GM19328 (cell line): ENCODE results near the gene XPNPEP3.
A peak's percentile ranks its signal among the peaks of the same experiment; 100 is the strongest.

Experiments used
- ATAC-seq: cut with Tn5 transposase; IDR thresholded peaks from one replicate; pipeline ENCODE4 v1.9.1; 2021; ENCODE audit warnings: mild to moderate bottlenecking, moderate library complexity; ENCODE audit not compliant: unreplicated experiment

The XPNPEP3 gene

GRCh38 chr22:40928657-40929056 is 71.7 kb downstream of the XPNPEP3 start:
- ATAC-seq = no peak

GRCh38 chr22:40932396-40932795 is 75.4 kb downstream of the XPNPEP3 start:
- ATAC-seq = no peak

GRCh38 chr22:40939202-40939601 is 82.3 kb downstream of the XPNPEP3 start:
- ATAC-seq = no peak

- peak; percentile 73 for ATAC-seq
Measured at GRCh38 chr22:40950962-40951794, 94.2 kb downstream of the XPNPEP3 start, which contains the start of gene RBX1. Gene RBX1, plus strand, starts transcription at chr22:40951378. Its CDS starts 21 bp downstream, at chr22:40951399.

GRCh38 chr22:40951795-40952605 is 95.1 kb downstream of the XPNPEP3 start:
- no peak for ATAC-seq

- ATAC-seq = no peak
Measured at GRCh38 chr22:40953471-40953870, 96.5 kb downstream of the XPNPEP3 start.

GRCh38 chr22:40954113-40954512 is 97.2 kb downstream of the XPNPEP3 start:
- no peak for ATAC-seq

GRCh38 chr22:40955571-40955970 is 98.6 kb downstream of the XPNPEP3 start:
- ATAC-seq = no peak

GRCh38 chr22:40957601-40958000 is 100.7 kb downstream of the XPNPEP3 start:
- ATAC-seq = no peak

- ATAC-seq = no peak
Measured at GRCh38 chr22:40958299-40958698, 101.4 kb downstream of the XPNPEP3 start.

GRCh38 chr22:40960145-40960544 is 103.2 kb downstream of the XPNPEP3 start:
- no peak for ATAC-seq

GRCh38 chr22:40965936-40966725 is 109.2 kb downstream of the XPNPEP3 start:
- no peak for ATAC-seq

GRCh38 chr22:40966726-40967085 is 109.8 kb downstream of the XPNPEP3 start:
- ATAC-seq = no peak

- ATAC-seq = no peak
Measured at GRCh38 chr22:40967111-40967760, 110.3 kb downstream of the XPNPEP3 start.

- no peak for ATAC-seq
Measured at GRCh38 chr22:40972587-40972986, 115.6 kb downstream of the XPNPEP3 start.

- ATAC-seq = no peak
Measured at GRCh38 chr22:40973144-40973543, 116.2 kb downstream of the XPNPEP3 start.

GRCh38 chr22:40975366-40975765 is 118.4 kb downstream of the XPNPEP3 start:
- ATAC-seq = no peak

- ATAC-seq = no peak
Measured at GRCh38 chr22:40976866-40977700, 120.1 kb downstream of the XPNPEP3 start.

- no peak for ATAC-seq
Measured at GRCh38 chr22:40979198-40979597, 122.2 kb downstream of the XPNPEP3 start.

GRCh38 chr22:40979871-40980270 is 122.9 kb downstream of the XPNPEP3 start:
- no peak for ATAC-seq
